ENCODE data around the gene CAB39. TPM values are rescaled to one million over a fixed set of nuclear protein-coding genes. Genes with fewer than 3 reads are reported as not detected.
A peak's percentile ranks its signal among the peaks of the same experiment; 100 is the strongest.

The CAB39 gene
- total and polyA plus RNA-seq, 2 of the 8 experiments (the other 6 are each of a cell fraction or from before 2014, with no cell fraction given), result 16.4 to 50.5 TPM

- FAIRE-seq, result no peak
- Histone ChIP-seq H3K27ac (ENCODE audit: low read depth, low read length) (no peak overlapping the region), H2BK20ac (ENCODE audit: low read length) (no peak overlapping the region), H4K20me1 (replicated peaks in 1 of 2; ENCODE audit: control insufficient read depth in 1 of 2, insufficient read depth in 2 of 2, low read length in 2 of 2) (peaks cover 3 to 4% of the 10 kb centered on the region in 2 experiments), H2BK12ac (ENCODE audit: low read depth, low read length) (no peak overlapping the region), H3K4me1 (replicated peaks in 1 of 4; ENCODE audit: control insufficient read depth in 3 of 4, insufficient read depth in 4 of 4, low read length in 3 of 4) (peaks cover 5 to 27% (median 14%) of the 10 kb centered on the region in 4 experiments), H2BK120ac (replicated peaks; ENCODE audit: low read depth, low read length) (no peak overlapping the region), H3K36me3 (ENCODE audit: control insufficient read depth in 2 of 4, insufficient read depth in 4 of 4, low read length in 3 of 4) (0 out of 8 replicates have a peak, but pooled peaks cover 0 to 3% (median 0%) of the 10 kb centered on the region in 4 experiments), H3K23me2 (ENCODE audit: low read depth, low read length) (peaks cover 10% of the 10 kb centered on the region; the same call in 1 of the 2 replicates), H3K14ac (ENCODE audit: insufficient read length) (no peak overlapping the region), H2AFZ (ENCODE audit: low read length) (no peak overlapping the region), H2BK5ac (ENCODE audit: low read depth, low read length) (peak overlapping the region; percentile 17; the same call in 1 of the 2 replicates), H2BK15ac (ENCODE audit: low read length) (no peak overlapping the region), H3K4me2 (ENCODE audit: insufficient read depth in 1 of 2, low read depth in 2 of 2, low read length in 2 of 2) (no peak overlapping the region; a peak in 1 of 4 replicates), H3K23ac (ENCODE audit: insufficient read length) (no peak overlapping the region), H3K4me3 (ENCODE audit: extremely low read depth in 1 of 4, insufficient read depth in 2 of 4, low read depth in 3 of 4, low read length in 4 of 4) (no peak overlapping the region), H3K18ac (ENCODE audit: extremely low read depth, low read length) (no peak overlapping the region), H3K56ac (replicated peaks; ENCODE audit: insufficient read length, low read depth, low read length) (no peak overlapping the region), H4K91ac (replicated peaks; ENCODE audit: insufficient read length, low read length) (no peak overlapping the region), H3K9ac (replicated peaks in 1 of 4; ENCODE audit: extremely low read depth in 1 of 4, low read depth in 3 of 4, low read length in 3 of 4) (no peak overlapping the region), H3K79me1 (ENCODE audit: low read depth, low read length) (peaks cover 8% of the 10 kb centered on the region), H3K9me3 (ENCODE audit: insufficient read depth in 2 of 2, low read depth in 1 of 2, low read length in 1 of 2) (no peaks in the 10 kb centered on the region), H3K27me3 (replicated peaks in 1 of 4; ENCODE audit: control insufficient read depth in 3 of 4, extremely low read depth in 1 of 4, insufficient read depth in 3 of 4, low read length in 3 of 4) (no peaks in the 10 kb centered on the region), H4K8ac (ENCODE audit: extremely low read depth, insufficient read depth, low read length) (no peak overlapping the region), H2AK5ac (ENCODE audit: low read depth, low read length) (no peak overlapping the region), H3K79me2 (ENCODE audit: control insufficient read depth in 1 of 2, insufficient read depth in 2 of 2, low read length in 2 of 2) (peaks cover 20 to 72% of the 10 kb centered on the region in 2 experiments), H3K4ac (replicated peaks; ENCODE audit: insufficient read length, low read depth, low read length) (no peak overlapping the region), H4K5ac (ENCODE audit: insufficient read length, low read depth, low read length) (no peak overlapping the region)
- WGBS, 2 experiments (ENCODE audit: extremely low coverage in 1 of 2, insufficient coverage in 1 of 2, insufficient read length in 1 of 2, insufficient replicate concordance in 2 of 2, low coverage in 1 of 2, low lambda C conversion rate in 2 of 2, missing lambda C conversion rate in 1 of 2), result 87% methylated on average over 3 of the region's 3 CpGs; no CpG with 5 or more reads in 1 of the 2 experiments
- ChIA-PET CTCF (ENCODE audit: partially characterized antibody) (interaction anchor here (1.2 to 4.0 kb wide), 4 partner anchors 18 to 83 kb away, joined by 3 to 23 read pairs (median 3); no protein-coding TSS in a partner anchor), POLR2A (ENCODE audit: partially characterized antibody) (interaction anchor here (1.0 to 1.9 kb wide), 2 partner anchors 8 to 30 kb away, joined by 3 to 5 read pairs; no protein-coding TSS in a partner anchor)
- DNase-seq (ENCODE audit: low read depth in 1 of 2, low spot score in 2 of 2), result no peak
- no peak for TF ChIP-seq CHD2 (IDR thresholded peaks at IDR 0.05; ENCODE audit: low read length)
- no peak for TF ChIP-seq CTCF (IDR thresholded peaks at IDR 0.05; ENCODE audit: control extremely low read depth in 1 of 3, insufficient read depth in 1 of 3, low read depth in 1 of 3, low read length in 3 of 3)
- TF ChIP-seq BCL11A (IDR thresholded peaks at IDR 0.05; ENCODE audit: low read depth in 2 of 2, low read length in 2 of 2), result no peak
- no peak for TF ChIP-seq HDAC2 (IDR thresholded peaks at IDR 0.05; ENCODE audit: borderline replicate concordance in 1 of 2, low read depth in 2 of 2, low read length in 2 of 2)
- TF ChIP-seq SP2 (IDR thresholded peaks at IDR 0.05; ENCODE audit: low read length), result no peak
- no peak for TF ChIP-seq BRCA1 (IDR thresholded peaks at IDR 0.05; ENCODE audit: low read depth, low read length)
- TF ChIP-seq ZNF274 (IDR thresholded peaks at IDR 0.05; ENCODE audit: borderline replicate concordance, extremely low read depth, low read length), result no peak
- no peak for TF ChIP-seq E2F6 (IDR thresholded peaks at IDR 0.05)
- no peak for TF ChIP-seq SP1 (IDR thresholded peaks at IDR 0.05; ENCODE audit: low read depth, low read length)
- no peak for TF ChIP-seq RFX5 (IDR thresholded peaks at IDR 0.05; ENCODE audit: borderline replicate concordance, low read depth, low read length)
Observed at GRCh38 chr2:230715201-230715600, 2.6 kb downstream of the CAB39 start.

Measured in H1 (cell line).